PC-9 (cell line): ENCODE measurements around the gene ABCC12.

Experiments used
- EZH2 ChIP-seq: fragments of 200-600 bp; sonication (generic); IDR thresholded peaks from 2 replicates; pipeline ENCODE4 v1.8.0; 2017; ENCODE audit warnings: antibody characterized with exemption, low read depth
- TF ChIP-seq, protein P1 (sequence below): fragments of 200-600 bp; sonication (generic); conservative IDR thresholded peaks from 2 replicates; pipeline ENCODE4 v1.6.1; 2017; ENCODE audit warnings: mixed run types, antibody characterized with exemption, mild to moderate bottlenecking, moderate library complexity

DNA sequence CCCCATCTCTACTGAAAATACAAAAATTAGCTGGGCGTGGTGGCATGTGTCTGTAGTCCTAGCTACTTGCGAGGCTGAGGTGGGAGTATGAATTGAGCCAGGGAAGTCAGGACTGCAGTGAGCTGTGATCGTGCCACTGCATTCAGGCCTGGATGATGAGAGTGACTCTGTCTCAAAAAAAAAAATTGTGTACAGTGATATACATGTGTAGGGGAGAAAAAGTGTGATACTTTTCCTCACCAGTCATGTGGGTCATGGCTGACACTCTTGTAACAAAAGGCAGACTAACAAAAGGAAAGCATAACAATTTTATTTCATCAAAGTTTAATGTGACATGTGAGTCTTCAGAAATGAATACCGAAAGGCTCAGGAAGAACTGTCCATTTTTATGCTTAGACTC, 2.0 kb upstream of the ABCC12 start:
- TF ChIP-seq, protein P1, sequence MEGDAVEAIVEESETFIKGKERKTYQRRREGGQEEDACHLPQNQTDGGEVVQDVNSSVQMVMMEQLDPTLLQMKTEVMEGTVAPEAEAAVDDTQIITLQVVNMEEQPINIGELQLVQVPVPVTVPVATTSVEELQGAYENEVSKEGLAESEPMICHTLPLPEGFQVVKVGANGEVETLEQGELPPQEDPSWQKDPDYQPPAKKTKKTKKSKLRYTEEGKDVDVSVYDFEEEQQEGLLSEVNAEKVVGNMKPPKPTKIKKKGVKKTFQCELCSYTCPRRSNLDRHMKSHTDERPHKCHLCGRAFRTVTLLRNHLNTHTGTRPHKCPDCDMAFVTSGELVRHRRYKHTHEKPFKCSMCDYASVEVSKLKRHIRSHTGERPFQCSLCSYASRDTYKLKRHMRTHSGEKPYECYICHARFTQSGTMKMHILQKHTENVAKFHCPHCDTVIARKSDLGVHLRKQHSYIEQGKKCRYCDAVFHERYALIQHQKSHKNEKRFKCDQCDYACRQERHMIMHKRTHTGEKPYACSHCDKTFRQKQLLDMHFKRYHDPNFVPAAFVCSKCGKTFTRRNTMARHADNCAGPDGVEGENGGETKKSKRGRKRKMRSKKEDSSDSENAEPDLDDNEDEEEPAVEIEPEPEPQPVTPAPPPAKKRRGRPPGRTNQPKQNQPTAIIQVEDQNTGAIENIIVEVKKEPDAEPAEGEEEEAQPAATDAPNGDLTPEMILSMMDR: no peak
- TF ChIP-seq EZH2: no peak
